Neuron (in vitro differentiated cells): Measurements from ENCODE around the gene EFHD2.

ENCODE experiments used
- H2AFZ ChIP-seq: one replicate; pipeline ENCODE4 v1.6.1; 2013; ENCODE audit warnings: low read depth, mild to moderate bottlenecking, inconsistent platforms, low read length, moderate library complexity
- H3K27me3 ChIP-seq: one replicate; pipeline ENCODE4 v1.6.1; 2013; ENCODE audit warnings: low read length; ENCODE audit not compliant: insufficient read depth
- H3K36me3 ChIP-seq: one replicate; pipeline ENCODE4 v1.6.1; 2013; ENCODE audit warnings: low read length; ENCODE audit not compliant: insufficient read depth
- H3K4me1 ChIP-seq: one replicate; pipeline ENCODE4 v1.6.1; 2013; ENCODE audit warnings: low read length; ENCODE audit not compliant: insufficient read depth
- H3K4me3 ChIP-seq: 2 replicates; pipeline ENCODE4 v1.5.1; 2013; ENCODE audit warnings: mild to moderate bottlenecking, low read length, moderate library complexity
- H3K9me3 ChIP-seq: one replicate; pipeline ENCODE4 v1.6.1; 2013; ENCODE audit warnings: low read length

Gene EFHD2

GRCh38 chr1:15411593-15412137 is 2.0 kb downstream of the EFHD2 start:
- H3K4me3 ChIP-seq = no peak overlapping the region
- H2AFZ ChIP-seq = no peak overlapping the region
- H3K27me3 ChIP-seq = peaks cover 14% of the 10 kb centered on the region

DNA sequence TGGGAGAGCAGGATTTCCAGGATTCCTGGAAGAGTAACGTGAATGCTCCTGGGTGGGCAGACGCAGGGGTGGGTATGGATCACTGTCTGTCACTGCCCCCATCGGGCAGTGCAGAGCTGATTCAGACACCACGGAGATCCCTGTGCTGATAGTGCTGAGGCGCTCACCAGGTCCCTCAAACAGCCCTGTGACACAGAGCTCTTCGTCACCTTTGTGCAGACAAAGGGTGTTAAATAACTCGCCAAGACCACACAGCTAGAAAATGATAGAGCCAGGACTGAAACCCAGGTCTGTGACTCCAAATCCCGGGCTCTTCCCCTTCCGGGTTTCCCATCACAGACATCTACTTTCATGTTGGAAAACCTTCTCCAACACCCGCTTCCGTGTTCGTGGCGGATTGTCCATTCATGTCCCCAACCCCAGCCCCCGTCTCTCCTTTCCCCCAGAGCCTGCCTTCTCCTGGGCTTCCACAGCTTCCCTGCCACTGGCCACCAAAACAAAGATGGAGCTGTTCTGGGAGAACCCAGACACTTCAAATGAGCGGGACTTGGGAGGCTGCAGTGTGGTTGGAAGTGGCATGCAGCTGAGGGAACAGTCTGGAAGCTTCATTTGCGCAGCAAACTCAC is 2.6 kb downstream of the EFHD2 start:
- H3K36me3 ChIP-seq = no peaks in the 10 kb centered on the region
- H3K4me3 ChIP-seq = no peak overlapping the region
- peaks cover 9% of the 10 kb centered on the region for H3K27me3 ChIP-seq
- no peaks in the 10 kb centered on the region for H3K9me3 ChIP-seq
- H2AFZ ChIP-seq = no peak overlapping the region
- peaks cover 13% of the 10 kb centered on the region for H3K4me1 ChIP-seq

More at GRCh38 chr1:15411593-15412137, 2.0 kb downstream of the EFHD2 start:
- no peaks in the 10 kb centered on the region for H3K9me3 ChIP-seq
- H3K4me1 ChIP-seq = peaks cover 13% of the 10 kb centered on the region
- H3K36me3 ChIP-seq = no peaks in the 10 kb centered on the region

GRCh38 chr1:15412843-15413242 is 3.2 kb downstream of the EFHD2 start:
- no peaks in the 10 kb centered on the region for H3K36me3 ChIP-seq
- H3K9me3 ChIP-seq = no peaks in the 10 kb centered on the region
- H3K27me3 ChIP-seq = peaks cover 4% of the 10 kb centered on the region
- no peak overlapping the region for H3K4me3 ChIP-seq
- H2AFZ ChIP-seq = no peak overlapping the region
- peaks cover 13% of the 10 kb centered on the region for H3K4me1 ChIP-seq

DNA sequence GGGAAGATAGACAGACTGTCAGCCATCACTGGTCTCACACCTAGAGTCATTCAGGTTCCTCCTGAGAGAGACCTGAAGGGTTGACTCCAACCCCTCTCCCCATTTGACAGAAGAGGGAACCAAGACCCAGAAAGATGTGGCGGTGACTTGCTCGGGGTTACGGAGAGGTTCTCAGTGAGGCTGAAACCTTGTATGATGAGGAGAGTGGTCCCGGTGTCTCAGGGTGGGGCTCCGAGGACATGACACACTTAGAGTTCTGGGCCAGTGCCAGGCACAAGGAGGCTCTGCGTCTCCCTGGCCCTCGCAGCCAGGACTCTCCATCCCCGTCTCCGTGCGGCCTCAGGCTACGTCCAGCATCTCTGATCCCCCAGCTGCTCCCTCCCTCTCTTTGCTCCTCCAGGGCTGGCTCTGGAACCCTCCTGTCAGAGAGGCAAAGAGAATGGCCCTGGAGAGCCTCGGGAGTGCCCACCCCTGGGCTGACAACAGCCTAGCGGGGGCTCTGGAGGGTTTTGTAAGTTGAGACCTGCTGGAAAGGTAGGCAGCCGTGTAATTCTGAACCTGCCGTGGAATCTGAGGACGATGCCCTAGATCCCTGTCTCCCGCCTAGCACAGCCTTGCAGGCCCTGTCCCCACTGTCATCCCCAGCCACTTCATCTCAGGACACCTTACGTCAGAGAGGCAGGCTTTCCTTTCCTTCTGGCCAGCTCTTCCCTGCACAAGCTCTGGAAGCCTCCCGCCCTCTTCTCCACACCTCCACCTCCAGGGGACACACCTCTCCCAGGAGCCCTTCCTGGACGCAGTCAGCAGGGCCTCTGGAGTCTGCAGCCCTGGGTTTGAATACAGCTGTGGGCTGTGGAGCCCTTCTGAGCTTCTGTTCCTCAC is 4.1 kb downstream of the EFHD2 start:
- Histone ChIP-seq H3K9me3 (no peaks in the 10 kb centered on the region), H2AFZ (no peak overlapping the region), H3K27me3 (no peaks in the 10 kb centered on the region), H3K36me3 (no peaks in the 10 kb centered on the region), H3K4me1 (peaks cover 9% of the 10 kb centered on the region), H3K4me3 (no peak overlapping the region)

DNA sequence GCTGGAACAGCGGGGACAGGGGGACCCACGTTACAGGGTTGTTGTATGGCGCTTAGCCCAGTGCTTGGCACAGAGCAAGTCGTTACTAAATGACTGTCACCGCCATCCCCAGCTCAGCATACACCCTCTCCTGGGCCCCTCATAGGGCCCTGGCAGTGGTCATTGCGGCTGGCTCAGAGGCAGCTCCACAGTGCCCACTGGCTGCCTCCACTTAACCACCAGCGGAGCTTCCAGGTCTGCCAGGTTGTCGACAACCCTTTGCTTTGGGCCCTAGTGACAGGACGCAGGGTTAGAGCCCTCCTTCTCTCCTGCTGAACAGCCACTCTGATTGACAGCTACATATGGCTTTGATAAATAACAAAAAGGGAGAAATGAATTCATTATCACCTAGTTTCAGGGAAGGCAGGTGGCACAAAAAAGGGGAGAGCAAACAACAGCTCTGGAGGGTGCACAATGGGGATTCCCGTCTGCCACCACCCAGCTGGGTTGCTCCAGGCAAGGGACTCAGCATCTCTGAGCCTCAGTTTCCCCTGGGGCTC is 4.8 kb downstream of the EFHD2 start:
- Histone ChIP-seq H2AFZ (no peak overlapping the region), H3K4me3 (no peak overlapping the region), H3K9me3 (no peaks in the 10 kb centered on the region), H3K27me3 (no peaks in the 10 kb centered on the region), H3K4me1 (peaks cover 7% of the 10 kb centered on the region), H3K36me3 (no peaks in the 10 kb centered on the region)

DNA sequence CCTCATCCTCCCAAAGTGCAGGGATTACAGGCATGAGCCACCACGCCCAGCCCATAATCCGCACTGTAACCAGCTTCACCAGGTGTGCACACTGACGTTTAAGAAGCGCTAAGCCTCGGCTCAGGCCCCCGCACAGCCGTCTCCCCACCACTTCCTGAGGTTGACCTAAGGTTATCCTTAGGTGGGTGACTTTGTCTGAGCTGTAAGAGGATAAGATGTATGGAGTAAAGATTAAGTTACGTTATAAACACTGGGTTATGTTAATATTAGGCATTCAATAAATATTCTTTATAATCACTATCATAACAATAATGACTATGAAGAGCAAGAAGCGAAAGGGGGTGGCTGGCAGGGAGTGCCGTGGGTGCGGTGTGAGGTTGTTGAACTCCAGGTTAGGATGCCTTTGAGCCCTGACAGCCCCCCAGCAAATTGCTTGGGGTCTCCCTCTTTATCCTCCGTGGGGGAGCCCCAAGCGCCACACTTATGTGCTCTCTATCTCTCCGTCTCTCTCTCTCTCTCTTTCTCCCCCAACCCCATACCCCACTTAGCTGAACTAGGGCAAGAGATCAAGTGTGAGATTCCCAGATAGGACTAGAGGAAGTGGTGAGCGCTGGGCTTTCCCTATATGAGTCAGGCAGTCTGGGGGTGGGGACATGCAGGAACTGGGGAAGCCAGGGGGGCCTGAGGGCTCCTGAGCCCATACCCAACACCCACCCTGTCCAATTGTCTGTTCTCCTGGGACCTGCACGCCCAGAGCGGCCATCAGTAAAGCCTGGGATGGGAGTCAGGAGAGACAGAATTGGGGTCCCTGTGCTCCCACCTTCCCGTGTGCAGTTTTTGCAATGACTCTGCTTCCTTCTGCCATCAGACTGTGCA is 7.6 kb downstream of the EFHD2 start:
- H3K9me3 ChIP-seq = peaks cover 6% of the 10 kb centered on the region
- no peaks in the 10 kb centered on the region for H3K27me3 ChIP-seq
- no peak overlapping the region for H3K4me3 ChIP-seq

GRCh38 chr1:15418806-15419515 is 9.3 kb downstream of the EFHD2 start:
- Histone ChIP-seq H3K36me3 (peaks cover 2% of the 10 kb centered on the region), H3K9me3 (peaks cover 6% of the 10 kb centered on the region), H2AFZ (no peak overlapping the region), H3K27me3 (no peaks in the 10 kb centered on the region), H3K4me1 (no peaks in the 10 kb centered on the region), H3K4me3 (no peak overlapping the region)

More for the DNA sequence above, 7.6 kb downstream of the EFHD2 start:
- no peak overlapping the region for H2AFZ ChIP-seq
- H3K36me3 ChIP-seq = peaks cover 2% of the 10 kb centered on the region
- H3K4me1 ChIP-seq = no peaks in the 10 kb centered on the region

DNA sequence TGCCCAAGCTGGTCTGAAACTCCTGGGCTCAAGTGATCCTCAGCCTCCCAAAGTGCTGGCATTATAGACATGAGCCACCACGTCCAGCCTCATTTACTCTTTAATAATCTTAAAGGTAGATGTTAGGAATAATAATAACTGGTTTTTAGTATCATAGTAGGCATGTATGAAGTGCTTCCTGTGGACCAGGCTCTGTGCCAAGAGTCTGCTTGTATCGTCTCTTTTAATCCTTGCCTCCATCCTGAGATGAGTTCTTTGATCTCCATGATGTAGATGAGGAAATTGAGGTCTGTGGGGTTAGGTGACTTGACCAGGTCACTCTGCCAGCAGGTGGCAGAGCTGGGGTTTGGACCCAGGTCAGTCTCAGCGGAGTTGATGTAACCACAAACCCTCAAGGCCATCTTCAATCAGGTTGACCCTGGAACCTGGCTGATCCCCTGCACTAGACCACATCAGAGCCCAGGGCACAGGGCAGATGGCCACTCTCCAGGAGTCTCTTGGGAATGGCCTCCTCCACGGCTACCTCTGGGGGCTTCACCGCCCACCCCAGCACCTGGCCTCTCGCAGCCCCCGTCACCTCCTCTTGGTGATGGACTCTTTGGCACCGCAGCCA is 11.3 kb downstream of the EFHD2 start:
- peaks cover 2% of the 10 kb centered on the region for H3K36me3 ChIP-seq

DNA sequence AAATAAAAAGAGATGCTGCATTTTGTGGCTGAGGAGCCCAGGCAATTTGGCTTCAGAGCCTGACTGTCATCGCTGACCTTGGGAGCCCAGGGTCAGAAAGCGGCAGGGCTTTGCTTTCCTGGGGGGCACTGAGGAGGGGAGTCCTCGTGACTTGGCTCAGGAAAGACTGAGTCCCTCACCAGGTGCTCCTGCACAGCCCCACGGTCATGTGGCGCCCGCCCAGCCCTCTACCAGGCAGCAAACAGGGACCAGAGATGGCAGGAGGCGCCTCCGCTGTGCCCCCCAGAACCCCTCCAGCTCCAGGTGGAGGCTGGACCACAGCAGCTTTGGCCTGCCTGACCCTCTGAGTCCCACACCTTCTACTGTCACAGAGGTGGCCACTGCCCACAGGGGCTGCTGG is 13.2 kb downstream of the EFHD2 start:
- Histone ChIP-seq H3K9me3 (peaks cover 6% of the 10 kb centered on the region), H3K27me3 (no peaks in the 10 kb centered on the region), H2AFZ (no peak overlapping the region), H3K4me3 (no peak overlapping the region), H3K4me1 (no peaks in the 10 kb centered on the region), H3K36me3 (peaks cover 2% of the 10 kb centered on the region)

More for the DNA sequence above, 11.3 kb downstream of the EFHD2 start:
- H3K4me1 ChIP-seq = no peaks in the 10 kb centered on the region
- H2AFZ ChIP-seq = no peak overlapping the region
- no peaks in the 10 kb centered on the region for H3K27me3 ChIP-seq
- peaks cover 6% of the 10 kb centered on the region for H3K9me3 ChIP-seq
- H3K4me3 ChIP-seq = no peak overlapping the region

- Histone ChIP-seq H3K36me3 (peaks cover 2% of the 10 kb centered on the region), H3K4me1 (no peaks in the 10 kb centered on the region), H2AFZ (no peak overlapping the region), H3K4me3 (no peak overlapping the region), H3K27me3 (no peaks in the 10 kb centered on the region), H3K9me3 (peaks cover 6% of the 10 kb centered on the region)
These were observed 13.8 kb downstream of the EFHD2 start for GRCh38 chr1:15423355-15424077.

- Histone ChIP-seq H3K4me3 (no peak overlapping the region), H3K4me1 (no peaks in the 10 kb centered on the region), H3K36me3 (peaks cover 2% of the 10 kb centered on the region), H3K9me3 (peaks cover 6% of the 10 kb centered on the region), H3K27me3 (no peaks in the 10 kb centered on the region), H2AFZ (no peak overlapping the region)
These were observed 14.5 kb downstream of the EFHD2 start for GRCh38 chr1:15424146-15424667.
